Muscle of back (tissue), 11 donors: ENCODE data around the gene IL9. TPM values are rescaled to one million over a fixed set of nuclear protein-coding genes. Genes with fewer than 3 reads are reported as not detected.

Experiments used
- DNase-seq, 3 donors: peaks; one replicate each; pipeline versions ENCODE4 v3.0.0 to v3.0.0-alpha.2; 2013
- polyA plus RNA-seq, 10 donors: library from polyadenylated mRNA; unstranded; fragments of 120-200 nt; gene quantifications; one replicate each; pipeline ENCODE4 v1.2.1, GENCODE V29; 2013; ENCODE audit not compliant: insufficient read length in 10 of 10

The IL9 gene
- polyA plus RNA-seq, 10 donors = not detected

GRCh38 chr5:135891791-135892190, 3.9 kb downstream of the IL9 start:
- DNase-seq = no peak

- no peak for DNase-seq
Observed at GRCh38 chr5:135891268-135891667, 4.4 kb downstream of the IL9 start.

- no peak for DNase-seq
Observed at GRCh38 chr5:135890867-135891266, 4.8 kb downstream of the IL9 start.

- no peak for DNase-seq
Observed at GRCh38 chr5:135890296-135890695, 5.3 kb downstream of the IL9 start.

- DNase-seq = peak in 1 of 3 donors; percentile 10
Observed at GRCh38 chr5:135887881-135888614, 7.6 kb downstream of the IL9 start.

- peak; percentile 48 to 76 (median 68) for DNase-seq
Observed at GRCh38 chr5:135887447-135887864, 8.2 kb downstream of the IL9 start.

GRCh38 chr5:135886136-135886535, 9.5 kb downstream of the IL9 start:
- DNase-seq = no peak

- DNase-seq = no peak
Observed at GRCh38 chr5:135885031-135885430, 10.6 kb downstream of the IL9 start.

GRCh38 chr5:135883441-135883840, 12.2 kb downstream of the IL9 start:
- DNase-seq = no peak

- no peak for DNase-seq
Observed at GRCh38 chr5:135883026-135883425, 12.6 kb downstream of the IL9 start.

- no peak for DNase-seq
Observed at GRCh38 chr5:135881819-135882218, 13.8 kb downstream of the IL9 start.

GRCh38 chr5:135881244-135881643, 14.4 kb downstream of the IL9 start:
- DNase-seq = no peak

- no peak for DNase-seq
Observed at GRCh38 chr5:135880801-135881200, 14.8 kb downstream of the IL9 start.

GRCh38 chr5:135880278-135880677, 15.4 kb downstream of the IL9 start:
- DNase-seq = no peak

- no peak for DNase-seq
Observed at GRCh38 chr5:135879591-135879990, 16.1 kb downstream of the IL9 start.

- DNase-seq = no peak
Observed at GRCh38 chr5:135878156-135878620, 17.5 kb downstream of the IL9 start.

- DNase-seq = no peak
Observed at GRCh38 chr5:135877570-135878155, 18.0 kb downstream of the IL9 start.

- no peak for DNase-seq
Observed at GRCh38 chr5:135876146-135876545, 19.5 kb downstream of the IL9 start.

- no peak for DNase-seq
Observed at GRCh38 chr5:135875567-135875966, 20.1 kb downstream of the IL9 start.

GRCh38 chr5:135874461-135874860, 21.2 kb downstream of the IL9 start:
- DNase-seq = no peak

GRCh38 chr5:135873831-135874230, 21.8 kb downstream of the IL9 start:
- no peak for DNase-seq

- no peak for DNase-seq
Observed at GRCh38 chr5:135871268-135871915, 24.2 kb downstream of the IL9 start.

GRCh38 chr5:135869935-135870334, 25.7 kb downstream of the IL9 start:
- no peak for DNase-seq
